Measurements from ENCODE around the gene ZNF410. TPM values are rescaled to one million over a fixed set of nuclear protein-coding genes. Genes with fewer than 3 reads are reported as not detected.
"Not testable (repeated sequence)": the region's sequence is repeated elsewhere in the genome, so short reads cannot be mapped to it uniquely, and the experiment has no call there.

The ZNF410 gene
- total RNA-seq, 1 donor from 2014 or later: 55.1 TPM

- Histone ChIP-seq H3K27me3 (no peaks in the 10 kb centered on the region), H3K4me2 (no peak overlapping the region), H3K79me2 (ENCODE audit: low read depth) (peaks cover 3% of the 10 kb centered on the region), H3K4me1 (no peaks in the 10 kb centered on the region), H4K20me1 (ENCODE audit: low read depth) (peaks cover 10% of the 10 kb centered on the region), H3K27ac (no peak overlapping the region), H3K36me3 (peaks cover 14% of the 10 kb centered on the region), H3K9ac (no peak overlapping the region), H3K4me3 (no peak overlapping the region), H3K9me3 (ENCODE audit: low read depth) (no peaks in the 10 kb centered on the region), H2AFZ (replicated peaks) (no peak overlapping the region), H3F3A (ENCODE audit: low read depth) (no peaks in the 10 kb centered on the region)
- H3K4me3 Mint-ChIP-seq: no peak overlapping the region
- no peaks in the 10 kb centered on the region for H3K27me3 Mint-ChIP-seq (ENCODE audit: insufficient read depth, low read depth)
- no peak for DNase-seq (ENCODE audit: low spot score)
- H3K9me3 Mint-ChIP-seq: no peaks in the 10 kb centered on the region
- H3K36me3 Mint-ChIP-seq: peaks cover 25% of the 10 kb centered on the region
- H3K4me1 Mint-ChIP-seq: no peaks in the 10 kb centered on the region
- no peak overlapping the region for H3K27ac Mint-ChIP-seq
- no peak for TF ChIP-seq EZH2phosphoT487 (IDR thresholded peaks at IDR 0.05)
- TF ChIP-seq CTCF (IDR thresholded peaks at IDR 0.05): no peak
- no peak for TF ChIP-seq EZH2 (IDR thresholded peaks at IDR 0.05)
Measured at GRCh38 chr14:73916324-73916723, 29.7 kb downstream of the ZNF410 start.

- H3K36me3 ChIP-seq: peaks cover 13% of the 10 kb centered on the region
- not testable (repeated sequence) for H3K9me3 ChIP-seq (ENCODE audit: low read depth); H3K9me3 Mint-ChIP-seq; H3K4me3 Mint-ChIP-seq; H3K4me1 Mint-ChIP-seq; DNase-seq (ENCODE audit: low spot score); H3K4me2 ChIP-seq; H3K27me3 ChIP-seq; H3K4me3 ChIP-seq; H3K79me2 ChIP-seq (ENCODE audit: low read depth); H3F3A ChIP-seq (ENCODE audit: low read depth); H3K27ac ChIP-seq; H3K27me3 Mint-ChIP-seq (ENCODE audit: insufficient read depth, low read depth); H3K27ac Mint-ChIP-seq; H3K9ac ChIP-seq; H3K4me1 ChIP-seq; H2AFZ ChIP-seq (replicated peaks)
- peaks cover 16% of the 10 kb centered on the region for H3K36me3 Mint-ChIP-seq
- H4K20me1 ChIP-seq (ENCODE audit: low read depth): peaks cover 14% of the 10 kb centered on the region
Measured at GRCh38 chr14:73919457-73919856, 32.8 kb downstream of the ZNF410 start.

- TF ChIP-seq EZH2 (IDR thresholded peaks at IDR 0.05) (no peak), EZH2phosphoT487 (IDR thresholded peaks at IDR 0.05) (no peak), CTCF (IDR thresholded peaks at IDR 0.05) (no peak)
- H3K4me3 Mint-ChIP-seq: no peak overlapping the region
- H3K27ac ChIP-seq: no peak overlapping the region
- H3K4me1 Mint-ChIP-seq: no peaks in the 10 kb centered on the region
- no peak overlapping the region for H2AFZ ChIP-seq (replicated peaks)
- H3K4me2 ChIP-seq: no peak overlapping the region
- H3K27me3 ChIP-seq: no peaks in the 10 kb centered on the region
- H4K20me1 ChIP-seq (ENCODE audit: low read depth): peaks cover 17% of the 10 kb centered on the region
- no peaks in the 10 kb centered on the region for H3K9me3 ChIP-seq (ENCODE audit: low read depth)
- H3K27ac Mint-ChIP-seq: no peak overlapping the region
- H3K9ac ChIP-seq: no peak overlapping the region
- no peaks in the 10 kb centered on the region for H3K79me2 ChIP-seq (ENCODE audit: low read depth)
- H3K27me3 Mint-ChIP-seq (ENCODE audit: insufficient read depth, low read depth): no peaks in the 10 kb centered on the region
- no peaks in the 10 kb centered on the region for H3K9me3 Mint-ChIP-seq
- H3K4me3 ChIP-seq: no peak overlapping the region
- peaks cover 13% of the 10 kb centered on the region for H3K36me3 ChIP-seq
- H3K4me1 ChIP-seq: no peaks in the 10 kb centered on the region
- peaks cover 31% of the 10 kb centered on the region for H3K36me3 Mint-ChIP-seq
- no peak for DNase-seq (ENCODE audit: low spot score)
- no peaks in the 10 kb centered on the region for H3F3A ChIP-seq (ENCODE audit: low read depth)
Measured at GRCh38 chr14:73924337-73924736, 37.7 kb downstream of the ZNF410 start.

GRCh38 chr14:73935666-73936065 is 49.0 kb downstream of the ZNF410 start:
- Histone ChIP-seq H3K79me2 (ENCODE audit: low read depth) (no peaks in the 10 kb centered on the region), H3K36me3 (no peaks in the 10 kb centered on the region), H3F3A (ENCODE audit: low read depth) (peaks cover 5% of the 10 kb centered on the region), H3K9me3 (ENCODE audit: low read depth) (no peaks in the 10 kb centered on the region), H2AFZ (replicated peaks) (no peak overlapping the region), H3K9ac (no peak overlapping the region), H3K4me1 (no peaks in the 10 kb centered on the region), H3K27me3 (no peaks in the 10 kb centered on the region), H3K27ac (no peak overlapping the region), H4K20me1 (ENCODE audit: low read depth) (no peaks in the 10 kb centered on the region), H3K4me3 (no peak overlapping the region), H3K4me2 (no peak overlapping the region)
- TF ChIP-seq EZH2 (IDR thresholded peaks at IDR 0.05) (no peak), EZH2phosphoT487 (IDR thresholded peaks at IDR 0.05) (no peak), CTCF (IDR thresholded peaks at IDR 0.05) (peak; percentile 20)
- no peaks in the 10 kb centered on the region for H3K4me1 Mint-ChIP-seq
- peaks cover 7% of the 10 kb centered on the region for H3K36me3 Mint-ChIP-seq
- H3K27ac Mint-ChIP-seq: no peak overlapping the region
- H3K27me3 Mint-ChIP-seq (ENCODE audit: insufficient read depth, low read depth): no peaks in the 10 kb centered on the region
- no peaks in the 10 kb centered on the region for H3K9me3 Mint-ChIP-seq
- no peak overlapping the region for H3K4me3 Mint-ChIP-seq
- no peak for DNase-seq (ENCODE audit: low spot score)
